Measurements from ENCODE around the gene CDC42SE2.

DNA sequence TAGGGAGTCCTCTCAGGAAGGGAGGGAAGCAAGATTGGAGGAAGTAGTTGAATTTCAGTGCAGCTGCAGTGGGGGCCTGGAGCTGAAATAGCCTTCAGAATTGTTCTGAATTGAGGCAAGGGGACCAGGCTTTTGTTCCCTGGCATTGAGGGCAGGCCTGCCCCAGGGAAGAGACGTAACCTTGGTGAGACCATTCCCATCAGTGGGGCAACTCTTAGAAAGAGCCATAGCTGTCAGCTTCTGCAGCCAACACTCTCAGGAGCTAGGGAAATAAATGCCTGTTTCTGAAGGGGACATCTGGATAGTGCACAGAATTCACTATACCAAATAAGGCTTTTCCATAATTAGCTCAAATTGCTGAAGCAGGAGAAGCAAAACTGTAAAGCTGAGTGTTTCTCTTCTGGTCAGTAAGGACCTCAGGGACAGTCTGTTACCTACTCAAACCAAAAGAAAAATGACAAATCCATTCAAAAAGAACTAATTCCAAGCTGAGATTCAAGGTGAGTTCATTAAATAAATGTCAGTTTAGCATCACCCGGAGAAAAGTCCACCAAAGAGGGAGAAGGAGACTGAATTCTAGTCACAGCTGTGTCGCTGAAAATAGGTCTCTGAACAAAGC, 49.1 kb upstream of the CDC42SE2 start:
- TF ChIP-seq, protein P1, sequence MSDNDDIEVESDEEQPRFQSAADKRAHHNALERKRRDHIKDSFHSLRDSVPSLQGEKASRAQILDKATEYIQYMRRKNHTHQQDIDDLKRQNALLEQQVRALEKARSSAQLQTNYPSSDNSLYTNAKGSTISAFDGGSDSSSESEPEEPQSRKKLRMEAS (IDR thresholded peaks at IDR 0.05; ENCODE audit: low read depth, low read length): no peak
- TF ChIP-seq, protein P2, sequence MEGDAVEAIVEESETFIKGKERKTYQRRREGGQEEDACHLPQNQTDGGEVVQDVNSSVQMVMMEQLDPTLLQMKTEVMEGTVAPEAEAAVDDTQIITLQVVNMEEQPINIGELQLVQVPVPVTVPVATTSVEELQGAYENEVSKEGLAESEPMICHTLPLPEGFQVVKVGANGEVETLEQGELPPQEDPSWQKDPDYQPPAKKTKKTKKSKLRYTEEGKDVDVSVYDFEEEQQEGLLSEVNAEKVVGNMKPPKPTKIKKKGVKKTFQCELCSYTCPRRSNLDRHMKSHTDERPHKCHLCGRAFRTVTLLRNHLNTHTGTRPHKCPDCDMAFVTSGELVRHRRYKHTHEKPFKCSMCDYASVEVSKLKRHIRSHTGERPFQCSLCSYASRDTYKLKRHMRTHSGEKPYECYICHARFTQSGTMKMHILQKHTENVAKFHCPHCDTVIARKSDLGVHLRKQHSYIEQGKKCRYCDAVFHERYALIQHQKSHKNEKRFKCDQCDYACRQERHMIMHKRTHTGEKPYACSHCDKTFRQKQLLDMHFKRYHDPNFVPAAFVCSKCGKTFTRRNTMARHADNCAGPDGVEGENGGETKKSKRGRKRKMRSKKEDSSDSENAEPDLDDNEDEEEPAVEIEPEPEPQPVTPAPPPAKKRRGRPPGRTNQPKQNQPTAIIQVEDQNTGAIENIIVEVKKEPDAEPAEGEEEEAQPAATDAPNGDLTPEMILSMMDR (IDR thresholded peaks at IDR 0.05; ENCODE audit: low read depth, low read length): no peak
- no peak for TF ChIP-seq POLR2A (IDR thresholded peaks at IDR 0.05; ENCODE audit: extremely low read depth, insufficient read length)

Measured in NB4 (cell line).